CD4-positive, alpha-beta T cell treated with Interleukin-2 at 100 ng/mL for 4 hours (primary cell): ENCODE measurements around the gene PLK1.
"Not testable (repeated sequence)": the region's sequence is repeated elsewhere in the genome, so short reads cannot be mapped to it uniquely, and the experiment has no call there.

Experiments
- DNase-seq: peaks from one replicate; pipeline ENCODE4 v3.0.0-alpha.2; 2020; ENCODE audit warnings: low spot score

Gene PLK1

DNA sequence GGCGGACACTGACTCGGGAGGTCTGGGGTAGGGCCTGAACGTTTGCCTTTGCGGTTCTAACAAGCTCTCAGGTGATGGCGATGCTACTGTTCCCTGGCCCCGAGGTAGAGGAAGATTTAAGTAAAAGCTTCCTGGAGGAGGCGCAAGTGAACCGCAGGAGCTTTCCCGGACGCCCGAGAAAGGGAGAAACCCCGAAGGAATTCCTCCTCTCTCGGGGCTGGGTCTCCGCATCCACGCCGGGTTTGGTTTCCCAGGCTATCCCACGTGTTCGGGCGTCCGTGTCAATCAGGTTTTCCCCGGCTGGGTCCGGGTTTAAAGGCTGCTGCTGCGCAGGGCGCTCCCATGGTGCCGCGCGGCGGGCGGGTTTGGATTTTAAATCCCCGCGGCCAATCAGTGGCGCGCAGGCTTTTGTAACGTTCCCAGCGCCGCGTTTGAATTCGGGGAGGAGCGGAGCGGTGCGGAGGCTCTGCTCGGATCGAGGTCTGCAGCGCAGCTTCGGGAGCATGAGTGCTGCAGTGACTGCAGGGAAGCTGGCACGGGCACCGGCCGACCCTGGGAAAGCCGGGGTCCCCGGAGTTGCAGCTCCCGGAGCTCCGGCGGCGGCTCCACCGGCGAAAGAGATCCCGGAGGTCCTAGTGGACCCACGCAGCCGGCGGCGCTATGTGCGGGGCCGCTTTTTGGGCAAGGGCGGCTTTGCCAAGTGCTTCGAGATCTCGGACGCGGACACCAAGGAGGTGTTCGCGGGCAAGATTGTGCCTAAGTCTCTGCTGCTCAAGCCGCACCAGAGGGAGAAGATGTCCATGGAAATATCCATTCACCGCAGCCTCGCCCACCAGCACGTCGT, at the start of gene PLK1:
PLK1 (plus strand) TSS at position 460 of the 844 bp plus-strand sequence; CDS start at position 504, 44 bp downstream.
- peak; percentile 71 for DNase-seq

DNA sequence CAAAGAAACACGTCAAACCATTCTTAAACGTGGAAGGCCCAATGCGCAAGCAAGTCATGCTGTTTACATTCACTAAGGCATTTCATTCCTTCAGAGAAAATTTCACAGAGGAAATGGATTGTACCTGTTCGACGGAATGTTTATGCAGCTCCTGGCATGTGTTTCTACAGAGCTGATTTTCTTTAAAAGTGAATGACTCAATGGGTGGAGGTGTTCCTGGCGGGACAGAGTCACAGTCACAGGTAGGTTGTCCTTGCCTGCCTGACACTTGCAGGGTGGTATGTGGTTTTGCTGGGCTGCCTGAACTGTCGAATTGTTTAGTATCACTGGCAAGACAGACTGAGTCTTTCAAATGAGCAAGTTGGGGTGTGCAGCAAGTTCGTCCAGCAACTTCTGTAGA, 49.2 kb upstream of the PLK1 start:
- DNase-seq: no peak

DNA sequence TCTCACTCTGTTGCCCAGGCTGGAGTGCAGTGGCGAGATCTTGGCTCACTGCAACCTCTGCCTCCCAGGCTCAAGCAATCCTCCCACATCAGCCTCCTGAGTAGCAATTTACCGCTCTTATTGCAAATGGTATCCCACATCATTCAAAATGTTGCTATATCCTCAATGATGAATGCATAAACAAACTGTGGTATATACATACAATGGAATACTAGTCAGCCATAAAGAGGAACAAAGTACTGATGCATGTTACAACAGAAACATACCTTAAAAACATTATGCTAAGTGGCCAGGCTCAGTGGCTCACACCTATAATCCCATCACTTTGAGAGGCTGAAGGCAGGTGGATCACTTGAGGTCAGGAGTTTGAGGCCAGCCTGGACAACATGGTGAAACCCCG, 46.8 kb upstream of the PLK1 start:
- not testable (repeated sequence) for DNase-seq

DNA sequence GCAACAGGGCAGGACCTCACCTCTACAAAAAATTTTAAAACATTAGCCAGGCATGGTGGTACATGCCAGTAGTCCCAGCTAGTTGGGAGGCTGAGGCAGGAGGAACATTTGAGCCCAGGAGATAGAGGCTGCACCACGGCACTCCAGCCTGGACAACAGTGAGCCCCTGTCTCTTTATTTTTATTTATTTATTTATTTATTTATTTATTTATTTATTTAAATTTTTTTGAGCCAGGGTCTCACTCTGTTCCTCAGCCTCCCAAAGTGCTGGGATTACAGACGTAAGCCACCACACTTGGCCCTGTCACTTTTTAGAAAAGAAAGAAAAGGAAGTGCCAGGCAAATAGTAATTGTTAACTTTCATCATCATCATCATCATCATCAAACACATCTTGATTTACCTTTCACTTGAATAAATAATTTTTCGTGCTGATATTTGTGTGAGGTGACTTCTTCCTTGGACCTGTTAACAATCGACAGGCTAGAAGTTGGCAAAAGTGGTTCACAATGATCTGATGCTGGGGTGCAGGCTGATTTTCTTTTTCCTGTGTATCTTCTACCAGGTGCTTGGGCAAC, 44.1 kb upstream of the PLK1 start:
- no peak for DNase-seq

DNA sequence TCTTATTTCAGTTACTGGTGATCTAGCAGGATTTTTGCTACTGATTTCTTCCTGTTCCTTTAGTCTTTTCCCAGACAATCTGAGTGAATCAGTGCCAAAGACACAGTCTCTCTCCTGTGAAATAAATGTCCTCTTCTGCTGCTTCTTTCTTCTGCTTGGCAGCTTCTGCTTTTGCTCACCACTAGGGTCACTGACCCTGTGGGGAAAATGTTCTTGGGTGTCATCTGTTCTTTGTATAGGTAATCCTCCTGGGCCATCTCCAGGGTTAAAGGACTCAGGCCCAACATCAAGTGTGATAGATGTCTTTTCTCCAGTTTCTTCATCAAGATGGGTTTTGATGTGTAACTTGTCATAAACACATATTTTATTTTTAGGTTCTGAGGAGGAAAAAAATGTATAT, 42.7 kb upstream of the PLK1 start:
- DNase-seq: no peak

DNA sequence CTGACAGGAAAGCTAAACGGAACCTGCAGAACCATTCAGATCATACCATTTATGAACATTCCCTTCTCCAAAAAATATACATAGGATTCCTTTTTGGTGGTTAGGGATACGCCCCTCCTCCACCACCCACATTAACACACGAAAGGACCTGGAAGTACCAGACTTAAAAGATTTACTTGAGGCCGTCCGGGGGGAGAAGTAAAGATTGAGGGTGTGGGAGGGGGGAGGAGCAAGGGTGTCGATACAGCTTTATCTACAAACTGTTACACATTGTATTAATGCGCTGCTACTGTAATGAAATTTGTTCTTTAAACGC, 38.1 kb upstream of the PLK1 start:
- no peak for DNase-seq

DNA sequence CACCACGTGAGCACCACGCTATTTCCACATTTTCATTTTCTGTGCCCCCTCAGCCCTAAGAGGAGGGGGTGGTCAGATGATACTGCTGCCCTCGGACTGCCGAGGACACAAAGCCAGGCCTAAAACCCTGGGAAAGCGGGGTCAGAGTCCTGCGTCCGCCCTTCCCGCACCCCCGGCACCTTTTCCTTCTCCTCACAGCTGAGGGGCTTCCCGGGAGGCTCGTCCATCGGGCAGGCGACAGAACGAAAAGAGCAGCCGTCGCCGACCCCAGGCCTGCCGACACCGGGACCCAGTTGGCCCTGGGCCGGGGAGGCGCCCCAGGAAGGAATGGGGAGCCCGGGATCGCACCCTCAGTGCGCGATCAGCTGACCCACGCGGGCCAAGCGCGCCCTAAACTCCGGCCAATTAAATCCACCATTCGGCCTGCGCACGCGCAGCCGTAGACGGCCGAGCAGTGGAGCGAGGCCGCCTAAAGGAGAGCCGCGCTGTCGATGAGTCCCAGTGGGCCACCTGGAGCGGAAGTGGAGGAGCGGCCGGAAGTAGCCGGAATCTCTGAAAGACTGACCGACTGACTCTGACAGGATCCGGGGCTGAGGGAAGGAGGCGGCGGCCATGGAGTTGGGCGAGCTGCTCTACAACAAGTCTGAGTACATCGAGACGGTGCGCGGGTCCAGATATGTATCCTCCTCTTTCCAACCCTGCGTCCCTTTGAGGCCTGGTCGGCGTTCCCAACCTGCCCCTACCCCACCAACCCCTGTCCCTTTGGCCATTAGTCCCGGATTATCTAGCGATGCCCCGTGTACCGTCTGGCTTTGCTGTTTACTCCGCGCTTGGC, 37.5 kb upstream of the PLK1 start, which contains the start of the genes DCTN5 and PALB2:
DCTN5 (plus strand) TSS at position 536 of the 835 bp plus-strand sequence; CDS start at position 613, 77 bp downstream.
PALB2 (minus strand) TSS at position 380 of the 835 bp plus-strand sequence; CDS start at position 227, 153 bp downstream.
- peak; percentile 87 for DNase-seq

DNA sequence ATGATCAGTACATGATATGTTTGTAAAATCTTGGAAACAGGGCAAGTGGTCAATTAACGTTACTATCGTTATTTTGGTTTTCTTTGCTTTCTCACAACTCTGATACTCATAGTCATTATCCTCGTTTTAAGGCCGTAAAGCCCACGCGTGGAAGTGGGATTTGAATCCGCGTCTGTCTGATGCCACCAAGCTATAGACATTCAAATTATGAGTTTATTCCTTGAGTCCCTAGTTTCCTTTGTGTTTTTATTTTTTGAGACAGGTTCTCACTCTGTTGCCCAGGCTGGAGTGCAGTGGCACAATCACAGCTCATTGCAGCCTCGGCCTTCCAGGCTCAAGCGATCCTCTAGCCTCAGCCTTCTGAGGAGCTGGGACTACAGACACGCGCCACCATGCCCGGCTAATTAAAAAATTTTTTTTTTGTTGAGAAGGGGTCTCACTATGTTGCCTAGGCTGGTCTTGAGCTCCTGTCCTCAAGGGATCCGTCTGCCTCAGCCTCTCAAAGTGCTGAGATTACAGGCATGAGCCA, 36.4 kb upstream of the PLK1 start:
- no peak for DNase-seq

DNA sequence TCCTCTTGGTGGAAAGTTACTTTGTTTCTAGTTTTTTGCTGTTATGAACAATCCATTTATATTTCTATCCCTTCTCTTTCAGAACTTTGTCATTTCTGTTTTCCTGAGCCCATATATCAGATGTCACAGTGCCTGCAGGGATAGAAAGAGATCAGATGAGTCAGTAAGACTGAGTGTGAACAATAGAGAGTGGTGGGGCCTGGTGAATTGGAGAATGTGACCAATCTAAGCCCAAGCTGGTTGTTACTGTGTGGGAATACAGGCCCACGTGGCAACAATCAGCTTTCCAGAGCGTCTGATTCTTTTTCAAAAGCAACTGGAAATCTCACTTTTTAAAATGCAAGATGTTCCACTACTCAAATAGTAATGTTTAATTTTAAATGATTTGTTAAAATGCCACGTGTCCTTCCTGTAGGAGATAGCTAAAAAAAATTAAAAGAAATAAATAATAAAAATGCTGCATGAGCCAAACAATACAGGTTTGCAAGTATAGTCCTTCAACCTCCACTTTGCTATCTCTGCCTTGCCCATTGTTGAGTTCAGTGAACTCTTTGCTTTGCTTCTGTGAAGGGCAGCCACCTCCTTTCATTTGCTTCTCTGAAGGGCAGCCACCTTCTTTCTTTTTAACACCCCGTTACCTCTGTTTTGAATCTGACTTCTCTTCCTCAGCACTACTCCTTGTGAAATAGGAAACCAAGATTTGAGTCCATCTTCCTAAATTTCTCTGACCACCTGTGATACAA, 27.8 kb upstream of the PLK1 start:
- no peak for DNase-seq

DNA sequence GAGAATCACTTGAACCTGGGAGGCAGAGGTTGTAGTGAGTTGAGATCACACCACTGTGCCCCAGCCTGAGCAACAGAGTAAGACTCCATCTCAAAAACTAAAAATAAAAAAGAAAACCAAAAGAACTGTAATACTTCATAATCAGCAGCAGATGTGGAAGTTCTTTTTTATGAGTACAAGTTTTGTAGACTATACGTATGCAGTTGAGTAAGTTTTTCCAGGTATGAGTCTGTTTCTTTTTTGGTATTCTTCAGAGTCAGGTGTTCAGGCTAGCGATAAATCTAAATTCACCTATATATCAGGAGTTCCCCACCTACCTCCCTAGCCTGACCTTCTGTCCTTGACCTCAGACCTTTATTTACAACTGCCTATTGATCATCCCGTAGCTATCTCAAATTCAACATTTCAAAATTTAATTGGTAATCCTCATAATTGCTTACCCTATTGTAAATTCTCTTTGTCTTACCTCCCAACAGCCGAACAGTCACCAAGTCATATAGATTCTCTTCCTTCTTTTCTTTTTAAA, 26.7 kb upstream of the PLK1 start:
- no peak for DNase-seq

DNA sequence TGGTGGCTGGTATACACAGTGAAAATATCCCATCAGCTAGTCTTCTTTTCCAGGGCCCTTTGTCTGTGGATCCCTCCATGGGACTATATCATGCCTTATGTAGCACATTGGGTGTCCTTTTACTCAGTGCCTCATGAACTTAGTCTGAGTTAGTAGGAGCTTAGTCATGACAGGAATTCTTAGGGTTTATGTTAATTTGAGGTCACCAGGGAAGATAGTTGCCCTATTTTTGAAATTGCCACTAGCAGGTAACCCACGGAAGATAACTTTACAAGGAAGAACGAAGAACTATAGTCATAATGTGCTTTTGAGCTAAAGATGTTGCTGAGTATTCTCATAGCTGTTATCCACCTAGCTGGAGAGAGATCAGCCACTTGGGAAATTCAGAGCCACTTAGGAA, 14.8 kb upstream of the PLK1 start:
- no peak for DNase-seq

DNA sequence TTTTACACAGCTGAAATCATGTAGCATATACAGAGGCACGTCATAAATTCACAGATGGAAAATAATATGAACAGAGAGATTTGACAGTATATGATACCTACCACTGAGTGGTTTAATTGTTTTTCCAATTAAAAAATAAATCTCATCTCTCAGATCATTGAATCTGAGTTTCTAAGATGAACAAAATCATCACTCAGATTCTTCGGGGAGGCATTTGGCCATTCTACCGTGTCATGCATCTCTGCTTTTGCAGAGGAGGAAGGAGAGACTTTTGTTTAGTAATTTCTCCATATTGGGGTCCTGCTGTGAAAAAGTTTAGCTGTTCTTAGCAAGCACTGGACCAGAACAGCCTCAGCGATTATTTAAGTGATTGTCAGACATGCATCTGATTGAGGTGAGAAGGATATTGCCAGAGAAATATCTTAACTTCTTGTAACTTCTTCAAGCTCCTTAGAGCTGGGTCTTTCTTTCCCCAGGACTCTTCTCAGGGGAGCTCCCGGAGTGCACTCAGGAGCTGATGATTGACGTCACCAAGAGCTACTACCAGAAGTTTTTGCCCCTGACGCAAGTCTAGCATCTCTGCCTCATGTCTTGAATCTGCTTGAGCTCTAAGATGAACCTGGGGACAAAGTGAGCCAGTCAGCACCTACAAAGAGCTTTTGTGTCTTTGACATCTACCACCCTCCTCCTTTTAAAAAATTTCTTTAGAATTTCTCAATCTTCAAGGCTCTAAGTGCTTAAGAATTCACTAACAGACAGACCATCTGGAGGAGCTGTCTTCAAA, 11.9 kb upstream of the PLK1 start:
- no peak for DNase-seq

DNA sequence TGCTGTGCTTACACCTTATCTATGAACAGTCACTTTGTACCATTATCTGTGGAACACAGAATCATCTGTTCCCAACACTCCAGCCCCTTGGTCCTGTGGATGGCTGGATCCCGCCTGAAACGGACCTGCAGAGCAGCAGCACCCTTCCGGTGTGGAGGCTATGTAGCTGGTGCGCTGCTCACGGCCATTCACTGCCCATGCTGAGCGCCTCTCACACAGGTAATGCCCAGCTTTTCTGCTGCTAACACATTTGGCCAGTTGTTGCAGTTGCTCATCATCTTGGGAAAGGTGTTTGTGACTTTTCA, 11.4 kb upstream of the PLK1 start:
- DNase-seq: no peak

DNA sequence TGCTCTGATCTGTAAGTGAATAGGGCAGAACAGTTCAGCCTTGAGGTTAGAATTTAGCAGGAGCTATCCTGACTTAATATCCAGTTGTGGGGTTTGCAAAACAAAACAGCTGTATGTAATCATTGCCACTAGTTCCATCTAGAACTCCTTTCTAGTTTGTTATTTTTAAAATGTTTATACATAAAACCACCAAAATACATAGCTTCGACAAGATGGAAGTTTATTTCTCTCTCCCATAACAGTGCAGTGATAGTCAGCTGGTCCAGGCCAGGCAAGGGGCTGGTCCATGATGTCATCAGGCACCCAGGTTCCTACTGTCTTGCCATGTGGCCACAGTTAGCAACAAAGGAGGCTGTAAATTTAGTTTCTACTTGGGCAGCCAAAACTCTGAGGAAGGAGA, 10.5 kb upstream of the PLK1 start:
- DNase-seq: no peak

DNA sequence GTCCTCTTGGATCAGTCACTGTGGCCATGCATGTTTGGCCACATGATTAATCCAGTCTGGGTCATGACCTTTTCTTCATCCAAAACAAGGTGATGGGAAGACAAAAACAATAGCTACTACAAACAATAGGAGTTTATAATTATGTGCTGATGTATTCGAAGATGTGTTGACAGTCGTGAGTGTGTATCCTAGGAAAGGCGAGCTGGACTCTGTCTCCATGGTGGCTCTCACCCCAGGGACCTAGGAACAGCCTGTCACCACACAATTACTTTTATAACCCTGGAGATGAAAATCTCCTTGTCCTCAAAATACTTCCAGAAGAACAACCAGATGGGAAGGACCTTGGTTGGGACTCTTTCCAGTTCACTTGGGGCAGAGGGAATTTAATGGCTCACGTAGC, 9.8 kb upstream of the PLK1 start:
- DNase-seq: no peak

DNA sequence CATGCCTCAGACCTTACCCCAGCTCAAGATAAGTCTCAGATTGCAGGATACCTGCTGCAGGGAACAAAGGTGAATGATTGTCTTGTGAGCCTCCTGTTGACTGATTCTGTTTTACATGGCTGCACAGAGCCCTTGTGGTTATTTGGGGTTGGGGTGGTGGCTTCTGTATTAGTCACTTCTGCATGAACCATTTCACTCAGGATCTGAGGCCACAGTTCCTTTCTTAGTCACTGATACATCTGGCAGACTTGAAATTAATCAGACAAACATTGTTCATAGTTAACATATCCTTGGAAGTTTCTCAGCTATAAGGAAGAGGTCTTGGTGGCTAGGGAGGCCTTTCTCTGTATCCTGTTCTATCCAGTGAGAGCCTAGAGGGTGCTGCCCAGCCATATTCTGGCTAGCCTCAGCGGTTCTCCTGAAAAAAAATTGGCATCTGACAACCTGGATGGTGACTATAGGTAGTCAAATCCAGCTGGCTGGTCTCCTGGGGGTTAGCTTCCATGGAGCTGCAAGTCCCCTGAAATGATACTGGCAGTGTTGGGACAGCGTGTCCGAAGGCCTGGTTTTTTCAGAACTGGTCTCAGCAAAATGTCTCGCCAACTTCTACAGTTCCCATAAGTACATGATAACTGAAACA, 8.4 kb upstream of the PLK1 start:
- DNase-seq: peak; percentile 9

DNA sequence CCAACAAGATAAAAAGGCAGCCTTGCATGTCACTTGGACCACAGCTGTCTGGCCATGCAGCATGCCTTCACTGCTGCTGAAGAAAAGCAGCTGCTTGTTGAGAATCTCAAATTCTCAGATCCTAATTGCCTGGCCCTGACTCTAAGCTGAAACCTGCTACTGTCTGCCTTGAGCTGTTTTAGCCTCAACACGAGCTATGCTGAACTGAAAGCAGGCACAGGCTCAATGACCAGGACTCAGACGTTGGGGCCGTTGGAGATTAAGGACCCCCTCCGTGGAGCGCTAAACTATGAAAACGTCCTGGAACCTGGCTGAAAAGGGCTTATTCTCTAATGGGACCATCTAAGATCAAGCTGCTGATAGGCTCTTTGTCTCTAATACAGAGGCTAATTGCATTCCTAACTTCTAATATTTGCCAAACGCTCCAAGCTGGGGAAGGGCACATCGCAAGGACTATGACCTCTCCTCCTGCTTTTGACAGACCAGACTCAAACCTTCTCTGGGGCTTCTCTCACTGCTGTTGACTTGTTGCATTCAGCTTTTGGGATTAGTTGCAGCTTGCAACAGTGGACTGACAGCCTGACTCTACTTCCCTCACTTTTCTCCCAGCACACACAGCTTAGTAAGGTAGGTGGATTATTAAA, 4.6 kb upstream of the PLK1 start:
- DNase-seq: no peak

DNA sequence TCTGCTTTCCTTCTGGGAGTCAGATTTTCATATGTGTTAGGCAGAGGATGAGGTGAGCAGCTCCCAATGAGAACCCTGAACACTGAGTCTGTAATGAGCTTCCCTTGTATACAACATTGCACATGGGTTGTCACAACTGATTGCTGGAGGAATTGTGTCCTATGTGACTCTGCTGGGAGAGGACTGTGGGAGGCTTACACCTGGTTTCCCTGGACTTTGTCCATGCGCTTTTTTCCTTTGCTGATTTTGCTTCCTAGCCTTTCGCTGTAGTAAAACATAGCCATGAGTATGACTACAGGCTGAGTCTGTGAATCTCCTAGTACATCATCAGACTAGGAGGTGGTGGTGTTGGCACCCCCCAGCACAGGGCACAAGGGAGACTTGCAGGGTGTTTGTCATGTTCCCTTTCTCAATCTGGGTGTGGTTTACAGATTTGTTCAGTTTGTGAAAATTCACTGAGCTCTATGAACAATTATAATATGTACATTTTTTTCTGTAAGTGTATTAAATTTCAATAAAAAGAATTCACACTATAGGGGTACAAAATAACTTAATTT, 1.7 kb upstream of the PLK1 start:
- no peak for DNase-seq

DNA sequence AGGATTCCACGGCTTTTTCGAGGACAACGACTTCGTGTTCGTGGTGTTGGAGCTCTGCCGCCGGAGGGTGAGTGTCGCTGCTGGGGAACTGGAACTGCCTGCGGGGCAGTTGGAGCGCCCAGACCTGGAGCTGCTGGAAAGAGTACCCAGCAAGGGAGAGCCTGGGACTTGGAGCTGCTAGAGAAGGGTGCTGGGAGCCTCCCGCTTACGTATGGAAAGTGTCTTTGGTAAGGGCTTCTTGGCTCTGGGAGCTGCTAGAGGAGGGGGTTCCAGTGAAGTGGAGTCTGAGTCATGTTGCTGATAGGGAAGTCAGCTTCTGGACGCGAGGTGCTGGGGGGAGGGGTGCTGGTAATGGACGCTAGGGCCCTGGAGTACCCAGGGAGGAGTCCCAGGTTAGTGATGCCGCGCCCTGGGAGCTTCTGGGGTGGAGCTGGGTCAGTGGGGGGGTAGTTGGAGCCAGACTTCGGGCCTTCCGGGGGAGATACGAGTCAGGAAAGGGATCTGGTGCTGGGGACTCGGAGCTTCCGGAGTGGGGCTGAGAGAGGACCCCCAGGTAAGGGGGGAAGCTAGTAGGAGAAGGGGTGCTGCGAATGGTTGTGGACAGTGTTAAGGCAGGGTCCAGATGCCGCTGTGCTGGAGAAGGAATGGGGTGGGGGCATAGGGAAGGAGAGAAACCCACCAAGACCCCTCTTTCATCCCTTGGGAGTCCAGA, 741 bp downstream of the PLK1 start:
- no peak for DNase-seq
